Muscle of arm (tissue), 12 donors: ENCODE measurements around the gene ANKRD40CL. TPM values are rescaled to one million over a fixed set of nuclear protein-coding genes. Genes with fewer than 3 reads are reported as not detected.
"Not testable (repeated sequence)": the region's sequence is repeated elsewhere in the genome, so short reads cannot be mapped to it uniquely, and the experiment has no call there.

Source experiments
- DNase-seq: peaks from one replicate; pipeline ENCODE4 v3.0.0-alpha.2; 2013
- polyA plus RNA-seq, 12 donors: library from polyadenylated mRNA; unstranded; fragments of 120-200 nt; gene quantifications; one replicate each; pipeline ENCODE4 v1.2.1, GENCODE V29; 2013; ENCODE audit not compliant: insufficient read length in 12 of 12

The ANKRD40CL gene
- polyA plus RNA-seq, 12 donors: 0.15 to 11.1 (median 0.33) TPM; not detected in 7

GRCh38 chr17:50763716-50764475 lies 3.4 kb downstream of the ANKRD40CL start:
- DNase-seq: no peak

GRCh38 chr17:50762177-50762576 lies 5.1 kb downstream of the ANKRD40CL start:
- no peak for DNase-seq

GRCh38 chr17:50758989-50759544 lies 8.3 kb downstream of the ANKRD40CL start:
- DNase-seq: no peak

GRCh38 chr17:50758524-50758923 lies 8.8 kb downstream of the ANKRD40CL start:
- no peak for DNase-seq

- no peak for DNase-seq
Measured at GRCh38 chr17:50754521-50754920, 12.8 kb downstream of the ANKRD40CL start.

- DNase-seq: no peak
Measured at GRCh38 chr17:50749245-50749644, 18.1 kb downstream of the ANKRD40CL start.

GRCh38 chr17:50745631-50746030 lies 21.7 kb downstream of the ANKRD40CL start:
- DNase-seq: no peak

- no peak for DNase-seq
Measured at GRCh38 chr17:50739098-50739497, 28.2 kb downstream of the ANKRD40CL start.

GRCh38 chr17:50737118-50737698 lies 30.1 kb downstream of the ANKRD40CL start:
- DNase-seq: no peak

GRCh38 chr17:50735287-50735686 lies 32.0 kb downstream of the ANKRD40CL start:
- DNase-seq: no peak

- no peak for DNase-seq
Measured at GRCh38 chr17:50731575-50732460, 35.5 kb downstream of the ANKRD40CL start.

- DNase-seq: no peak
Measured at GRCh38 chr17:50728881-50729765, 38.2 kb downstream of the ANKRD40CL start.

GRCh38 chr17:50728112-50728429 lies 39.2 kb downstream of the ANKRD40CL start:
- DNase-seq: no peak

GRCh38 chr17:50725769-50726655 lies 41.3 kb downstream of the ANKRD40CL start:
- no peak for DNase-seq

GRCh38 chr17:50724622-50725021 lies 42.7 kb downstream of the ANKRD40CL start:
- not testable (repeated sequence) for DNase-seq

GRCh38 chr17:50722746-50723145 lies 44.6 kb downstream of the ANKRD40CL start:
- no peak for DNase-seq

- no peak for DNase-seq
Measured at GRCh38 chr17:50721194-50722010, 45.9 kb downstream of the ANKRD40CL start.

GRCh38 chr17:50719924-50720794 lies 47.2 kb downstream of the ANKRD40CL start:
- DNase-seq: no peak
